ENCODE measurements around the gene PCDHA8. TPM values are rescaled to one million over a fixed set of nuclear protein-coding genes. Genes with fewer than 3 reads are reported as not detected.
"Not testable (repeated sequence)": the region's sequence is repeated elsewhere in the genome, so short reads cannot be mapped to it uniquely, and the experiment has no call there.

Gene PCDHA8
- total RNA-seq, 1 donor from 2014 or later, result not detected

GRCh38 chr5:140869555-140869886, 28.5 kb downstream of the PCDHA8 start:
- Mint-ChIP-seq H3K27me3 (ENCODE audit: insufficient read depth) (no peaks in the 10 kb centered on the region), H3K9me3 (peaks cover 15% of the 10 kb centered on the region), H3K4me1 (ENCODE audit: low read depth) (no peaks in the 10 kb centered on the region), H3K4me3 (no peak overlapping the region), H3K36me3 (ENCODE audit: low read depth) (no peaks in the 10 kb centered on the region), H3K27ac (no peak overlapping the region)
- DNase-seq (ENCODE audit: low spot score), result no peak
- intact Hi-C loops (cut with micrococcal nuclease), result loop anchor here (10.0 kb wide), 1 partner anchor 365 kb away; no protein-coding TSS in a partner anchor

GRCh38 chr5:140870221-140871201, 29.5 kb downstream of the PCDHA8 start:
- no peak for DNase-seq (ENCODE audit: low spot score)
- intact Hi-C loops (cut with micrococcal nuclease), result no loop called here
- Mint-ChIP-seq H3K4me3 (no peak overlapping the region), H3K27me3 (ENCODE audit: insufficient read depth) (no peaks in the 10 kb centered on the region), H3K4me1 (ENCODE audit: low read depth) (no peaks in the 10 kb centered on the region), H3K27ac (no peak overlapping the region), H3K36me3 (ENCODE audit: low read depth) (no peaks in the 10 kb centered on the region), H3K9me3 (peaks cover 21% of the 10 kb centered on the region)

GRCh38 chr5:140875085-140876065, 34.4 kb downstream of the PCDHA8 start, which contains the start of gene PCDHA12:
Gene PCDHA12 (plus strand): TSS chr5:140875308. CDS start chr5:140875473, 165 bp downstream.
- H3K4me1 Mint-ChIP-seq (ENCODE audit: low read depth), result no peaks in the 10 kb centered on the region
- intact Hi-C loops (cut with micrococcal nuclease), result loop anchor here (5.0 kb wide), 1 partner anchor 43 kb away; the partner anchor contains the start of gene PCDHA7
- H3K27me3 Mint-ChIP-seq (ENCODE audit: insufficient read depth), result no peaks in the 10 kb centered on the region
- DNase-seq (ENCODE audit: low spot score), result no peak
- peaks cover 28% of the 10 kb centered on the region for H3K9me3 Mint-ChIP-seq
- no peak within 1 kb of the TSS for H3K27ac Mint-ChIP-seq
- H3K36me3 Mint-ChIP-seq (ENCODE audit: low read depth), result no peaks in the 10 kb centered on the region
- no peak within 1 kb of the TSS for H3K4me3 Mint-ChIP-seq

- H3K4me3 Mint-ChIP-seq; H3K27me3 Mint-ChIP-seq (ENCODE audit: insufficient read depth); H3K4me1 Mint-ChIP-seq (ENCODE audit: low read depth); DNase-seq (ENCODE audit: low spot score); H3K36me3 Mint-ChIP-seq (ENCODE audit: low read depth); H3K27ac Mint-ChIP-seq: not testable (repeated sequence)
- intact Hi-C loops (cut with micrococcal nuclease), result loop anchor here (5.0 kb wide), 1 partner anchor 44 kb away; the partner anchor contains the start of gene PCDHA7
- H3K9me3 Mint-ChIP-seq, result peaks cover 39% of the 10 kb centered on the region
Observed at GRCh38 chr5:140876541-140877261, 35.7 kb downstream of the PCDHA8 start.

- H3K27me3 Mint-ChIP-seq (ENCODE audit: insufficient read depth), result no peaks in the 10 kb centered on the region
- intact Hi-C loops (cut with micrococcal nuclease), result loop anchor here (5.0 kb wide), 1 partner anchor 45 kb away; the partner anchor contains the start of gene PCDHA7
Observed at GRCh38 chr5:140877262-140877581, 36.2 kb downstream of the PCDHA8 start.

GRCh38 chr5:140881889-140882590, 41.1 kb downstream of the PCDHA8 start, which contains the start of gene PCDHA13:
Gene PCDHA13 (plus strand): TSS chr5:140882124. CDS start chr5:140882269, 145 bp downstream.
- H3K4me1 Mint-ChIP-seq (ENCODE audit: low read depth), result no peaks in the 10 kb centered on the region
- peaks cover 40% of the 10 kb centered on the region for H3K9me3 Mint-ChIP-seq
- H3K4me3 Mint-ChIP-seq, result no peak within 1 kb of the TSS
- no peaks in the 10 kb centered on the region for H3K36me3 Mint-ChIP-seq (ENCODE audit: low read depth)
- no peak for DNase-seq (ENCODE audit: low spot score)
- no peak within 1 kb of the TSS for H3K27ac Mint-ChIP-seq
- intact Hi-C loops (cut with micrococcal nuclease), result loop anchor here (10.0 kb wide), 1 partner anchor 87 kb away; the partner anchor contains the start of gene PCDHA2
- H3K27me3 Mint-ChIP-seq (ENCODE audit: insufficient read depth), result no peaks in the 10 kb centered on the region

More at GRCh38 chr5:140877262-140877581, 36.2 kb downstream of the PCDHA8 start:
- Mint-ChIP-seq H3K4me3 (no peak overlapping the region), H3K36me3 (ENCODE audit: low read depth) (no peaks in the 10 kb centered on the region), H3K27ac (no peak overlapping the region), H3K4me1 (ENCODE audit: low read depth) (no peaks in the 10 kb centered on the region), H3K9me3 (peaks cover 41% of the 10 kb centered on the region)
- DNase-seq (ENCODE audit: low spot score), result no peak

- intact Hi-C loops (cut with micrococcal nuclease), result loop anchor here (10.0 kb wide), 1 partner anchor 88 kb away; the partner anchor contains the start of gene PCDHA2
- H3K36me3 Mint-ChIP-seq (ENCODE audit: low read depth), result no peaks in the 10 kb centered on the region
Observed at GRCh38 chr5:140882591-140882899, 41.6 kb downstream of the PCDHA8 start.

GRCh38 chr5:140883373-140883772, 42.4 kb downstream of the PCDHA8 start:
- Mint-ChIP-seq H3K27ac (no peak overlapping the region), H3K4me3 (no peak overlapping the region), H3K36me3 (ENCODE audit: low read depth) (no peaks in the 10 kb centered on the region), H3K4me1 (ENCODE audit: low read depth) (no peaks in the 10 kb centered on the region), H3K9me3 (peaks cover 44% of the 10 kb centered on the region), H3K27me3 (ENCODE audit: insufficient read depth) (no peaks in the 10 kb centered on the region)
- DNase-seq (ENCODE audit: low spot score), result no peak
- intact Hi-C loops (cut with micrococcal nuclease), result loop anchor here (10.0 kb wide), 1 partner anchor 89 kb away; the partner anchor contains the start of gene PCDHA2

More at GRCh38 chr5:140882591-140882899, 41.6 kb downstream of the PCDHA8 start:
- H3K9me3 Mint-ChIP-seq, result peaks cover 43% of the 10 kb centered on the region
- H3K27ac Mint-ChIP-seq, result no peak overlapping the region
- H3K27me3 Mint-ChIP-seq (ENCODE audit: insufficient read depth), result no peaks in the 10 kb centered on the region
- no peaks in the 10 kb centered on the region for H3K4me1 Mint-ChIP-seq (ENCODE audit: low read depth)
- no peak overlapping the region for H3K4me3 Mint-ChIP-seq
- DNase-seq (ENCODE audit: low spot score), result no peak

- no peaks in the 10 kb centered on the region for H3K27me3 Mint-ChIP-seq (ENCODE audit: insufficient read depth)
- H3K4me1 Mint-ChIP-seq (ENCODE audit: low read depth), result no peaks in the 10 kb centered on the region
- intact Hi-C loops (cut with micrococcal nuclease), result loop anchor here (10.0 kb wide), 1 partner anchor 89 kb away; the partner anchor contains the start of gene PCDHA2
- DNase-seq (ENCODE audit: low spot score), result no peak
- H3K4me3 Mint-ChIP-seq, result no peak overlapping the region
- H3K9me3 Mint-ChIP-seq, result peaks cover 39% of the 10 kb centered on the region
- H3K27ac Mint-ChIP-seq, result no peak overlapping the region
- no peaks in the 10 kb centered on the region for H3K36me3 Mint-ChIP-seq (ENCODE audit: low read depth)
Observed at GRCh38 chr5:140883927-140884697, 43.1 kb downstream of the PCDHA8 start.
